IPS-NIHi7 (cell line): ENCODE results near the gene P2RX3.
"Not testable (repeated sequence)": the region's sequence is repeated elsewhere in the genome, so short reads cannot be mapped to it uniquely, and the experiment has no call there.

Experiments used
- DNase-seq: peaks from one replicate; pipeline ENCODE4 v3.0.0; 2012; ENCODE audit warnings: mixed read lengths; ENCODE audit errors: extremely low spot score

P2RX3 gene

GRCh38 chr11:57349491-57350274, 11.5 kb downstream of the P2RX3 start:
- peak; percentile 90 for DNase-seq

GRCh38 chr11:57353036-57353435, 14.9 kb downstream of the P2RX3 start:
- no peak for DNase-seq

GRCh38 chr11:57353446-57353845, 15.3 kb downstream of the P2RX3 start:
- no peak for DNase-seq

DNA sequence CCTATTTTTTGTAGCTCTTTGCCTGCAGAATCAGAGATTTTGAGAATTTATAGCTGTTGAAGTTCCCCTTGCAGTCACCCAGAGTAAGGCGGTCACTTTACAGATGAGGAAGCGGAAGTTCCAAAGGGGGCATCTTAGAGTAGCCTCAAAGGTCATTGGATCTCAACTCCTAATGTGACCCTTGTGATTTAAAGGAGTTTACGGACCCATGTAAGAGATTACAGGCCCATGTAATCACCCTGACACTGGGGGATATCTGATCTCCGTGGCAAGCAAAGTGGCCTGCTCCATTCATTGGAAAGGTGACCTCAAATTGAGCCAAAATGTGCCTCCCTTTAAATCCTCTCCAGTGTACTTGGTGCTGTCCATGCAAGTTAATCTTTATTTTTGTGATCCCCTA, 15.7 kb downstream of the P2RX3 start:
- DNase-seq, result no peak

- DNase-seq, result no peak
These were observed 16.5 kb downstream of the P2RX3 start for GRCh38 chr11:57354699-57355098.

- no peak for DNase-seq
These were observed 18.1 kb downstream of the P2RX3 start for GRCh38 chr11:57356268-57356667.

DNA sequence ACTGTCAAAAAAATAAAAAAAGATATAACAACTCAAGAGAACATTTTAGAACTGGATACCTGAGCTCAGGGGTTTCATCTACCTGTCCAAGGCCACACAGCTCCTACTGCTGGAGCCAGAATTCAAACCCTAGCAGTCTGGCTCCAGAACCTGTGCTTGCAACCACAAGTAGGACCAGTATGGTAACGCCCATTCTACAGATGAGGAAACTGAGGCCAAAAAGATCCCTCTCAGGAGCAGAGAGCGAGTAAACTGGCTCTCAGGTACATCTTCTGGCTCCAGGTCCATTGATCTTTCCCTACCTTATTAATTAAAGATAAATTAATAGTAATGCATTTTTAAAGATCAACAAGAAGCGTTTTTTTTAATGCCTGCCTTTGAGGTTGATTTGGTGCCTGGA, 19.2 kb downstream of the P2RX3 start:
- DNase-seq, result no peak

- no peak for DNase-seq
These were observed 19.7 kb downstream of the P2RX3 start for GRCh38 chr11:57357856-57358255.

DNA sequence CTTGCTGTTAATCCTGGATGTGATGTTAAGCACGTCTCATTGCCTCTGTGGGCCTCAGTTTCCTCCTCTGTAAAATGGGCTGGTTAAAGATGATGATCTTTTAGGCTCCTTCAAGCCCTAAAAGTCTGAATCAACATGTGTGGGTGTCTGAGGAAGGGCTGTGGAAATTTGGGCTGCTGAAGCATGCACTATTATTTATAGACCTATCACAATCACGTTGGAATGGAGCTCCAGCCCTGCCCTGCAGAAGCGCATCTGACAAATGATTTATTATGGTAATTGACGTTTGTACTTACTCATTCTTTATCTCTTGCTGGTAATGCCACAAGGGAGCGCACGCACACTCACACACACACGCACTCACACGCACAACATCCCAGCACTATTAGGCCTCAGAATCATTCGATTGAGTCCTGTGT, 20.4 kb downstream of the P2RX3 start:
- no peak for DNase-seq

- no peak for DNase-seq
These were observed 20.8 kb downstream of the P2RX3 start for GRCh38 chr11:57358991-57359390.

GRCh38 chr11:57359396-57359795, 21.2 kb downstream of the P2RX3 start:
- no peak for DNase-seq

DNA sequence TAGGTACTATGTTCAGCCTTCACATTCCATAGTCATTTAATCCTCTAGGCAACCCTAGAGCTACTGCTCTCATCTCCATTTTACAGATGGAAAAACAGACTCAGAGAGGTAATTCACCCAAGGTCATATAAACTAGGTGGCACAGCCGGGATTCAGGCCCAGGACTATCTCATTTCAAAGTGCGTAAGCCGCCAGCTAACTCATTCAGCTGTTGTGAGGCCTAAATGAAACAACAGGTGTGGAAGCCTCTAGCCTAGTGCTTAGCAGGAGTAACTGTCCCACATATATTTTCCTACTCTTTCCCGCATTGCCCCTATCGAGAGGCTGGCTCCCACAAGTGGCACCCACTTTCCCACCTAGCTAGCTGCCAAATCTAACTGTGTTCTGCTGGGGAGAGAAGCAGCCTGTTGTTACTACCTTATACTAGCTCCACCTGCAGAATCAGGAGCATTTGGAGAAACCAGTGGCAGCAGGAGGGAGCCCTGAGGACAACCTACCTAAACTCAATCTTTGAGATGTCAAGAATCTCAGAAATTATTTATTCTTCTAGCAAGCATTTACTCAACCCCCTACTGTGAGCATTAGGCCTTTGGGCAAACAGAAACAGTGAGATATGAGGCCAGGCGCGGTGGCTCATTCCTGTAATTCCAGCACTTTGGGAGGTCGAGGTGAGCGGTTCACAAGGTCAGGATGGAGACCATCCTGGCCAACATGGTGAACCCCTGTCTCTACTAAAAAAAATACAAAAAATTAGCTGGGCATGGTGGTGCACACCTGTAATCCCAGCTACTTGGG, 21.9 kb downstream of the P2RX3 start:
- DNase-seq, result no peak

DNA sequence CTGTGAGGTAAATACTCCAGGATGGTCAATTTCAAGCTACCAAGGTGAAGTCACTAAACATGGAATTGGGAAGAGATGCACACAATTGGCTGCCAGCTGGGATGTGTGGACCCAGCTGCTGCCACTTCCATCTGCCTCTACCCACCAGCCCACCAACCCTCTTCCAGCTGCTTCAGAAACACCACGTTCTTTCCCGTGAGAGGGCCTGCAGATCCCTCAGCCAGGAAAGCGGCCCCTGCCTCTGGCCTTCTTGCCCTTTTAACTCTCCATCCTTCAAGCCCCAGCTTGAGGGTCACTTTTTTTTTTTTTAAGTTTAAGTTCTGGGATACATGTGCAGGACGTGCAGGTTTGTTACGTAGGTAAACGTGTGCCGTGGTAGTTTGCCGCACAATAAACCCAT, 22.8 kb downstream of the P2RX3 start:
- no peak for DNase-seq

GRCh38 chr11:57361420-57361819, 23.3 kb downstream of the P2RX3 start:
- not testable (repeated sequence) for DNase-seq

DNA sequence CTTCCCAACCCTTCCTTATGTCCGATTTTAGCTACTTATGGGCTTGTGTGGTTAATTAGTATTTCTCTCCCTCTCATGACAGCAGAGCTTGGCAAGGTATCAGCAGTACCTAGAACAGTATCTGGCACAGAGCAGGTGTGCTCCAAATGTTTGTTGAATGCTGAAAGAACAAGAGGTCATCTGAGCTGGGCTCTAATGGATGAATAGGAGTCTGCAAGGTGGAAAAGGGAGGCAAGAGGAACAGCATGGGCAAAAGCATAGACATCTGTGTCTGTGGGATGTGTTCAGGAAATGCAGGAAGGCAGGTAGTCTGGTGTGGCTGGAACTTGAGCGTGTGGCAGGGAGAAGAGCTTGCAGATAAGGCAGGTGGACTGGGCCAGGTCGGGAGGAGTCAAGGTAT, 23.8 kb downstream of the P2RX3 start:
- DNase-seq, result no peak

- no peak for DNase-seq
These were observed 25.3 kb downstream of the P2RX3 start for GRCh38 chr11:57363131-57364080.

- DNase-seq, result peak; percentile 65
These were observed 26.9 kb downstream of the P2RX3 start for GRCh38 chr11:57364851-57365660.

- DNase-seq, result no peak
These were observed 30.1 kb downstream of the P2RX3 start for GRCh38 chr11:57368106-57368844.

DNA sequence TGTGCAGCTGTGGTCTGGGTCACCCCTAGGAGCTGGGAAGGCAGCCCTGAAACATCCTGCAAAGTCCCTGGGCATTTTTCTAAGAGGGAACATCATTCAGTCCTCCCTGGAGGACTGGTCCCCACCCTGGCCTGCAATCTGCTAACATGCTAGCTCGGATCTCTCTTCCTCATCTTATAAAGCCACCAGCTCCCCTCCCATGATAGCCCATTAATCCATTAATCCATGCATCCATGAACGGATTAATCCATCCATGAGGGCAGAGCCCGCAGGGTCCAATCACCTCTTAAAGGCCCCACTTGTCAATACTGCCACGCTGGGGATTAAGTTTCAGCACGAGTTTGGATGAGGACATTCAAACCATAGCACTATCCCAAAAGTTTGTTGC, 30.7 kb downstream of the P2RX3 start:
- DNase-seq, result no peak

- no peak for DNase-seq
These were observed 32.1 kb downstream of the P2RX3 start for GRCh38 chr11:57370251-57370650.
